Measurements from ENCODE around the gene UBE3B. TPM values are rescaled to one million over a fixed set of nuclear protein-coding genes. Genes with fewer than 3 reads are reported as not detected.
A peak's percentile ranks its signal among the peaks of the same experiment; 100 is the strongest.

Gene UBE3B
- total RNA-seq, 1 experiment from 2014 or later = 48.6 TPM

DNA sequence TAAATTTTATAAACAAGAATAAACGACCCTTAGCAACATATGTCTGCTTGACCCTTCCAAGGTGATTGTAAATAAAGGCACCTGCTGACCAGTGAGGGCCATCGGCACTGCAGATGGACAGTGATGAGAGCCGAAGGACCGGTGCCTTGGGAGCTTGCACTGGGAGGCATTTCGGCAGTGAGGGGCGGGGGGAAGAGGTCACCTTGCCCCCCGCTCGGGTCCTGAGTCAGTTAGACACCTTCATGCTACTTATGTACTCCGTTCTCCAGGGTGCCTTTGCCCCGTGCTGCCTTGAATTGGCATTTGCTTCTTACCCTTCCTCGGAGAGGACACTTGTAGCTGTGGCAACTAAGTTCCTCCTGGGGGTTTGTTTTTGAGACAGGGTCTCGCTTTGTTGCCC lies 72.8 kb downstream of the UBE3B start:
- Mint-ChIP-seq H3K27me3 (ENCODE audit: unreplicated experiment) (peaks cover 85% of the 10 kb centered on the region), H3K27ac (ENCODE audit: unreplicated experiment) (no peak overlapping the region), H3K9me3 (ENCODE audit: low read depth, unreplicated experiment) (no peaks in the 10 kb centered on the region), H3K4me1 (ENCODE audit: low read depth, unreplicated experiment) (peaks cover 2% of the 10 kb centered on the region), H3K36me3 (ENCODE audit: insufficient read depth, unreplicated experiment) (peaks cover 9% of the 10 kb centered on the region), H3K4me3 (ENCODE audit: low read depth, unreplicated experiment) (no peak overlapping the region)
- CTCF ChIA-PET = no interaction called here
- BruUV-seq (replicated peaks) = no TSS peak
- TF ChIP-seq, protein P1, sequence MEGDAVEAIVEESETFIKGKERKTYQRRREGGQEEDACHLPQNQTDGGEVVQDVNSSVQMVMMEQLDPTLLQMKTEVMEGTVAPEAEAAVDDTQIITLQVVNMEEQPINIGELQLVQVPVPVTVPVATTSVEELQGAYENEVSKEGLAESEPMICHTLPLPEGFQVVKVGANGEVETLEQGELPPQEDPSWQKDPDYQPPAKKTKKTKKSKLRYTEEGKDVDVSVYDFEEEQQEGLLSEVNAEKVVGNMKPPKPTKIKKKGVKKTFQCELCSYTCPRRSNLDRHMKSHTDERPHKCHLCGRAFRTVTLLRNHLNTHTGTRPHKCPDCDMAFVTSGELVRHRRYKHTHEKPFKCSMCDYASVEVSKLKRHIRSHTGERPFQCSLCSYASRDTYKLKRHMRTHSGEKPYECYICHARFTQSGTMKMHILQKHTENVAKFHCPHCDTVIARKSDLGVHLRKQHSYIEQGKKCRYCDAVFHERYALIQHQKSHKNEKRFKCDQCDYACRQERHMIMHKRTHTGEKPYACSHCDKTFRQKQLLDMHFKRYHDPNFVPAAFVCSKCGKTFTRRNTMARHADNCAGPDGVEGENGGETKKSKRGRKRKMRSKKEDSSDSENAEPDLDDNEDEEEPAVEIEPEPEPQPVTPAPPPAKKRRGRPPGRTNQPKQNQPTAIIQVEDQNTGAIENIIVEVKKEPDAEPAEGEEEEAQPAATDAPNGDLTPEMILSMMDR (IDR thresholded peaks at IDR 0.05; ENCODE audit: unreplicated experiment) = no peak
- DNase-seq = no peak
- intact Hi-C loops (cut with micrococcal nuclease; ENCODE audit: unreplicated experiment) = no loop called here

- Mint-ChIP-seq H3K36me3 (ENCODE audit: insufficient read depth, unreplicated experiment) (peaks cover 9% of the 10 kb centered on the region), H3K4me3 (ENCODE audit: low read depth, unreplicated experiment) (no peak overlapping the region), H3K27ac (ENCODE audit: unreplicated experiment) (no peak overlapping the region), H3K27me3 (ENCODE audit: unreplicated experiment) (peaks cover 85% of the 10 kb centered on the region), H3K4me1 (ENCODE audit: low read depth, unreplicated experiment) (no peaks in the 10 kb centered on the region), H3K9me3 (ENCODE audit: low read depth, unreplicated experiment) (no peaks in the 10 kb centered on the region)
- CTCF ChIA-PET = no interaction called here
- BruUV-seq (replicated peaks) = no TSS peak
- intact Hi-C loops (cut with micrococcal nuclease; ENCODE audit: unreplicated experiment) = no loop called here
- TF ChIP-seq, protein P1 (IDR thresholded peaks at IDR 0.05; ENCODE audit: unreplicated experiment) = no peak
- no peak for DNase-seq
Observed at GRCh38 chr12:109551108-109551507, 73.7 kb downstream of the UBE3B start.

- H3K4me1 Mint-ChIP-seq (ENCODE audit: low read depth, unreplicated experiment) = no peaks in the 10 kb centered on the region
- no peak for DNase-seq
- no peaks in the 10 kb centered on the region for H3K9me3 Mint-ChIP-seq (ENCODE audit: low read depth, unreplicated experiment)
- TF ChIP-seq, protein P1 (IDR thresholded peaks at IDR 0.05; ENCODE audit: unreplicated experiment) = no peak
- peaks cover 67% of the 10 kb centered on the region for H3K27me3 Mint-ChIP-seq (ENCODE audit: unreplicated experiment)
- CTCF ChIA-PET = interaction anchor here (1.2 to 1.3 kb wide), 2 partner anchors 19 to 45 kb away, joined by 3 read pairs; no protein-coding TSS in a partner anchor
- H3K27ac Mint-ChIP-seq (ENCODE audit: unreplicated experiment) = no peak overlapping the region
- H3K36me3 Mint-ChIP-seq (ENCODE audit: insufficient read depth, unreplicated experiment) = peaks cover 22% of the 10 kb centered on the region
- no TSS peak for BruUV-seq (replicated peaks)
- intact Hi-C loops (cut with micrococcal nuclease; ENCODE audit: unreplicated experiment) = no loop called here
- H3K4me3 Mint-ChIP-seq (ENCODE audit: low read depth, unreplicated experiment) = no peak overlapping the region
Observed at GRCh38 chr12:109552971-109553370, 75.5 kb downstream of the UBE3B start.

- H3K36me3 Mint-ChIP-seq (ENCODE audit: insufficient read depth, unreplicated experiment) = peaks cover 23% of the 10 kb centered on the region
- no TSS peak for BruUV-seq (replicated peaks)
- peak overlapping the region; percentile 4 for H3K27ac Mint-ChIP-seq (ENCODE audit: unreplicated experiment)
- TF ChIP-seq, protein P1 (IDR thresholded peaks at IDR 0.05; ENCODE audit: unreplicated experiment) = no peak
- no peak for DNase-seq
- CTCF ChIA-PET = interaction anchor here (1.2 to 1.3 kb wide), 2 partner anchors 19 to 44 kb away, joined by 3 read pairs; no protein-coding TSS in a partner anchor
- no peaks in the 10 kb centered on the region for H3K9me3 Mint-ChIP-seq (ENCODE audit: low read depth, unreplicated experiment)
- no peaks in the 10 kb centered on the region for H3K4me1 Mint-ChIP-seq (ENCODE audit: low read depth, unreplicated experiment)
- intact Hi-C loops (cut with micrococcal nuclease; ENCODE audit: unreplicated experiment) = no loop called here
- H3K27me3 Mint-ChIP-seq (ENCODE audit: unreplicated experiment) = peaks cover 62% of the 10 kb centered on the region
- H3K4me3 Mint-ChIP-seq (ENCODE audit: low read depth, unreplicated experiment) = no peak overlapping the region
Observed at GRCh38 chr12:109553483-109553882, 76.0 kb downstream of the UBE3B start.

All from Calu3 (cell line).